GM13976 (cell line): ENCODE measurements around the gene TIMM10.

ENCODE experiments used
- DNase-seq: peaks from one replicate; pipeline ENCODE4 v3.0.0; 2012; ENCODE audit warnings: low spot score
- in situ Hi-C: fragments of 300-500 bp; cut with MboI; formaldehyde crosslinking; loops from one replicate; pipeline ENCODE4 v1.12.0; 2022; ENCODE audit warnings: low sequenced_read_pairs, mixed read lengths, inconsistent platforms; ENCODE audit not compliant: unreplicated experiment
- TF ChIP-seq, protein P1 (sequence below): IDR thresholded peaks from 2 replicates; pipeline ENCODE4 v1.5.1; 2012; ENCODE audit warnings: borderline replicate concordance, mild to moderate bottlenecking; ENCODE audit not compliant: insufficient read depth; ENCODE audit errors: extremely low read depth, missing control alignments, control extremely low read depth

Gene TIMM10

DNA sequence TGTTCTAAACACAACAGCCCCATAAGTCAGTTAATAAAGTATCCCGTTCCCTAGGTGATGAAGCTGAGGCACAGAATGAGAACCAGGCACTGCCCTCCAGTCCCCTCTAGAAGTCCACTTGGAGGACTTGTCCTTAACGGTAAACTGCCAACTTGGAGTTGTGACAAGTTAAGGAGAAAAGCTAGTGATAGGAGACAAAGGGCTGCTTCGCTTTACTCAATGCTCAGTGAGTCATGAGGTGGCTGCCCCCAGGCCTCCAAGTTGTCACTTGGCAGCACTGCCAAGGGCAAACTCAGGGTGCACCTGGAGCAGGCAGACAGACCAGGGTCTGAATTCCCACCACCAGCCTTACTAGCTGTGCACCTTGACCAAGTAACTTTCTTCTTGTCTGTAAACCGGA lies 28.6 kb downstream of the TIMM10 start:
- DNase-seq: peak; percentile 5
- TF ChIP-seq, protein P1, sequence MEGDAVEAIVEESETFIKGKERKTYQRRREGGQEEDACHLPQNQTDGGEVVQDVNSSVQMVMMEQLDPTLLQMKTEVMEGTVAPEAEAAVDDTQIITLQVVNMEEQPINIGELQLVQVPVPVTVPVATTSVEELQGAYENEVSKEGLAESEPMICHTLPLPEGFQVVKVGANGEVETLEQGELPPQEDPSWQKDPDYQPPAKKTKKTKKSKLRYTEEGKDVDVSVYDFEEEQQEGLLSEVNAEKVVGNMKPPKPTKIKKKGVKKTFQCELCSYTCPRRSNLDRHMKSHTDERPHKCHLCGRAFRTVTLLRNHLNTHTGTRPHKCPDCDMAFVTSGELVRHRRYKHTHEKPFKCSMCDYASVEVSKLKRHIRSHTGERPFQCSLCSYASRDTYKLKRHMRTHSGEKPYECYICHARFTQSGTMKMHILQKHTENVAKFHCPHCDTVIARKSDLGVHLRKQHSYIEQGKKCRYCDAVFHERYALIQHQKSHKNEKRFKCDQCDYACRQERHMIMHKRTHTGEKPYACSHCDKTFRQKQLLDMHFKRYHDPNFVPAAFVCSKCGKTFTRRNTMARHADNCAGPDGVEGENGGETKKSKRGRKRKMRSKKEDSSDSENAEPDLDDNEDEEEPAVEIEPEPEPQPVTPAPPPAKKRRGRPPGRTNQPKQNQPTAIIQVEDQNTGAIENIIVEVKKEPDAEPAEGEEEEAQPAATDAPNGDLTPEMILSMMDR: no peak
- in situ Hi-C loops: no loop called here

- TF ChIP-seq, protein P1: no peak
- no peak for DNase-seq
- in situ Hi-C loops: no loop called here
These were observed 29.6 kb downstream of the TIMM10 start for GRCh38 chr11:57500926-57501325.

- TF ChIP-seq, protein P1: no peak
- DNase-seq: no peak
- in situ Hi-C loops: no loop called here
These were observed 30.0 kb downstream of the TIMM10 start for GRCh38 chr11:57500515-57500914.

GRCh38 chr11:57499983-57500461 lies 30.5 kb downstream of the TIMM10 start:
- in situ Hi-C loops: loop anchor here (10.0 kb wide), 1 partner anchor 145 kb away; the partner anchor contains the start of gene YPEL4
- TF ChIP-seq, protein P1: no peak
- DNase-seq: no peak

DNA sequence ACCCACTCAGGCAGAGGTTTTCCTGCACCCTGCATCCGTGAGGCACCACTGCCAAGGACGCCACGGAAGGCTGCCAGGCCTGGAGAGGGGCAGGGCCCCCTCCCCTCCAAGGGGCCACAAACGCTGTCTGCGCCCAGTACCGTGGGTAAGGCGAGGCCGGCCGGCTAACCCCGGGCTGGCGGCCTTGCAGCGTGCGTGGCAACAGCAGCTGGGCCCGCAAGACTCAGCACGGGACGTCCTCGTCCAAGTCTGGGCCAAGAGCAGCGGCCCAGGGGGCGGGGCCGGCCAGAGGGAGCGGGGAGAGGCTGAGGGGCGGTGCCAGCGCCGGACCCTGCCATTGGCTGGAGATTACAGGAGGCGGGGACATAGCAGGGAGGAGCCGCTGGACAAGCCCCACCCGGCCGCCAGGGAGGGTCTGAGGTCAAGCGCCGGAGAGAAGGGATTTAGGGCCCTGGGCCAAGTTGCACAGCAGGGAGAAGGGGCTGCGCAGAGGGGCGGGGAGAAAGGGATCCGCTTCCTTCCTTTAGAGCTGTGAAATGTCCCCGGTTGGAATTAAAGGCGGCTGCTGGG lies 31.1 kb downstream of the TIMM10 start:
- in situ Hi-C loops: loop anchor here (10.0 kb wide), 1 partner anchor 145 kb away; the partner anchor contains the start of gene YPEL4
- TF ChIP-seq, protein P1: no peak
- peak; percentile 83 for DNase-seq

- in situ Hi-C loops: loop anchor here (10.0 kb wide), 1 partner anchor 146 kb away; the partner anchor contains the start of gene YPEL4
- DNase-seq: no peak
- TF ChIP-seq, protein P1: no peak
These were observed 32.0 kb downstream of the TIMM10 start for GRCh38 chr11:57498540-57498939.
